GM18907 (cell line): ENCODE data around the gene RGS19.
"Not testable (repeated sequence)": the region's sequence is repeated elsewhere in the genome, so short reads cannot be mapped to it uniquely, and the experiment has no call there.

ENCODE experiments used
- ATAC-seq: cut with Tn5 transposase; IDR thresholded peaks from one replicate; pipeline ENCODE4 v1.9.1; 2021; ENCODE audit warnings: mild to moderate bottlenecking, moderate library complexity; ENCODE audit not compliant: unreplicated experiment

The RGS19 gene

GRCh38 chr20:64079273-64080012 is at the start of gene RGS19:
TSS of gene RGS19 (minus strand) at chr20:64079518. CDS start at chr20:64076886, 2,632 bp downstream.
- peak; percentile 36 for ATAC-seq

- ATAC-seq = not testable (repeated sequence)
Measured at GRCh38 chr20:64123517-64123916, 44.2 kb upstream of the RGS19 start.

- ATAC-seq = not testable (repeated sequence)
Measured at GRCh38 chr20:64122927-64123326, 43.6 kb upstream of the RGS19 start.

GRCh38 chr20:64121586-64121985 is 42.3 kb upstream of the RGS19 start:
- no peak for ATAC-seq

GRCh38 chr20:64119681-64120341 is 40.5 kb upstream of the RGS19 start:
- no peak for ATAC-seq

- ATAC-seq = no peak
Measured at GRCh38 chr20:64119301-64119680, 40.0 kb upstream of the RGS19 start.

- ATAC-seq = not testable (repeated sequence)
Measured at GRCh38 chr20:64117432-64117777, 38.1 kb upstream of the RGS19 start.

GRCh38 chr20:64116541-64117431 is 37.5 kb upstream of the RGS19 start:
- no peak for ATAC-seq

- no peak for ATAC-seq
Measured at GRCh38 chr20:64116016-64116415, 36.7 kb upstream of the RGS19 start.

GRCh38 chr20:64115171-64115911 is 36.0 kb upstream of the RGS19 start:
- no peak for ATAC-seq

- ATAC-seq = no peak
Measured at GRCh38 chr20:64114356-64114971, 35.1 kb upstream of the RGS19 start.

GRCh38 chr20:64113796-64114355 is 34.6 kb upstream of the RGS19 start:
- no peak for ATAC-seq

GRCh38 chr20:64113444-64113775 is 34.1 kb upstream of the RGS19 start:
- no peak for ATAC-seq

- no peak for ATAC-seq
Measured at GRCh38 chr20:64112691-64113443, 33.5 kb upstream of the RGS19 start.

- no peak for ATAC-seq
Measured at GRCh38 chr20:64111841-64112641, 32.7 kb upstream of the RGS19 start.

- ATAC-seq = no peak
Measured at GRCh38 chr20:64110411-64111068, 31.2 kb upstream of the RGS19 start.

GRCh38 chr20:64109831-64110391 is 30.6 kb upstream of the RGS19 start:
- ATAC-seq = no peak
